HG02885 (cell line): Measurements from ENCODE around the gene MAP3K20.
"Not testable (repeated sequence)": the region's sequence is repeated elsewhere in the genome, so short reads cannot be mapped to it uniquely, and the experiment has no call there.

ENCODE experiments used
- ATAC-seq: cut with Tn5 transposase; IDR thresholded peaks from one replicate; pipeline ENCODE4 v1.9.1; 2021; ENCODE audit warnings: mild to moderate bottlenecking; ENCODE audit not compliant: unreplicated experiment, poor library complexity

MAP3K20 gene

DNA sequence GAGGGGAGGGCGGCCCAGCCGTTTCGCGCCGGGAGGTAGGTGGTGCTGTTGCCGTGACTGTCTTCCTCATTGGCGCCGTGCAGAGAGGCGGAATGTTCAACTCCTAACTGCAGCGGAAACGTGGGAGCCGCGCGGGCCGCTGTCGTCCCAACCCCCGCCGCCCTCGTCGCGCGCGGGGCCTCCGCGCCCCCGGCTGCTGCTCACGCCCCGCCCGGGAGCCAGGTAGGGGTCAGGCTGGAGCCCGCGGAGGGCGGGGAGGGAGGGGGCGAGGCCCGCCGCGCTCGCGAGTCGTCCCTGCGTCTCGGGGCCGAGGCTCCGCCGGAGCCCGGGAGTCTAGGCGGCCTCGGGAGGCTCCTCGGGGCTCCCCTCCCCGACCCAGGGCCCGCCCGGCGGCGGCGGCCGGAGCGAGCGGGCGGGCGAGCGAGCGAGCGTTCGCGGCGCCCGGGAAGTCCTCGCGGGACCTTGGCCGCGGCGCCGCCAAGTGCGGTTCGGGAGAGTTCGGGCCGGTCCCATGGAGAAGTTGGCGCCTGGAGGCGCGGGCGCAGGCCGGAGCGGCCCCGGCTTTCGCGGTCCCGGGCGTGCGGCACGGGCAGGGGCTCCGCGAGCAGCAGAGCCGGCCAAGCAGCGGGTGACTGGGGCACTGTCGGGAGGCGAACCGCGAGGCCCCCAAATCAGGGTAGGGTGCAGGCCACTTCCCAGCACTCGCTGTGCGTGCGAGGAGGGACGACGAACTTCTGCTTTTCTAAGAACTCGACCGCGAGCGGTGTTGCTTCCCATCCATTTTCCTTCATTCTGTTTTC is at the start of gene MAP3K20:
Gene MAP3K20 (plus strand): TSS at position 66 of the 800 bp plus-strand sequence. CDS start 15,186 bp downstream, outside the sequence.
- ATAC-seq: peak; percentile 71

- ATAC-seq: no peak
These were observed 49.2 kb upstream of the MAP3K20 start for GRCh38 chr2:173026479-173026878.

DNA sequence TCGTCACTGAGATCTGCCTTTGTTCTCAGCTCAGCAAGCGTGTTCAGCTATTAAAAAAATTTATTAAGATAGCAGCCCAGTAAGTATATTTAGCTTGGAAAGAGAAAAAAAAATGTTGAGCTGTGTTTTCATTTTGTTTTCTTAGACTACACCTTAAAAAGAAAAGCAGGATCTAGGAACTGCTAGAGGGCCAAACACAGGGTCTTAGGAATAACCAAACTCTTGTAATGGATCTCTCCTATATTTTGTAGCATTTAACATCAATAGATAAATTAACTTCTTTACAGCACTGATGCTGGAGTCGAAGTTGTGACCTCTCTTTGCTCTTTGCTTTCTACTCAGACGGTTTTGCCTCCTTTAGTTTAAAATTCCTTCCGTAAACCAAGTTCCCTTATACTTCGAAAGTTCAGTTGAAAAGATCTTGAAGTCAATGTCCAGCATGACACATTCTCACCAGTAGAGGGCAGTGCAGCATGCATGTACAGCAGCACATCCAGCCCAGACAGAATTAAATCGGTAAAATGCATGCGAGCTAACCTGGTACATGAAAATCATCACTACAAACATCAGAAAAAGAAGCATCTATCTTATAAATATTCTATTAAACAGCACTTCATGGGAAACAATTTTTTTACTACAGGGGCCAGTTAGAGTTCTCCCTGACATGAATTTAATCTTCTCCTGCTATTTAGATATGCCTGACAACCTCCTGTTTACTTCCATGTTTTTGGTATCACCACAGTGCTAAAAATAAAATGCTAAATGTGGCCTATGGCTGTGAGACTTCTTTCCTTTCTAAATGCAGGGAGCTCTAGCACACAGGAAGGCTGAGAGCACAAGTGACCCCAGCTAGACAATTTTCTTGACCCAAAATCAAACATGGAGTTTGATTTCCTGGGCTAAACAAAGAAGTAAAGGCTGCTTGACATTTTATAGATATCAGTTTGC is 48.2 kb upstream of the MAP3K20 start:
- peak; percentile 59 for ATAC-seq

GRCh38 chr2:173028141-173028540 is 47.5 kb upstream of the MAP3K20 start:
- ATAC-seq: no peak

- no peak for ATAC-seq
These were observed 47.0 kb upstream of the MAP3K20 start for GRCh38 chr2:173028671-173029070.

GRCh38 chr2:173030561-173031490 is 44.8 kb upstream of the MAP3K20 start:
- ATAC-seq: no peak

DNA sequence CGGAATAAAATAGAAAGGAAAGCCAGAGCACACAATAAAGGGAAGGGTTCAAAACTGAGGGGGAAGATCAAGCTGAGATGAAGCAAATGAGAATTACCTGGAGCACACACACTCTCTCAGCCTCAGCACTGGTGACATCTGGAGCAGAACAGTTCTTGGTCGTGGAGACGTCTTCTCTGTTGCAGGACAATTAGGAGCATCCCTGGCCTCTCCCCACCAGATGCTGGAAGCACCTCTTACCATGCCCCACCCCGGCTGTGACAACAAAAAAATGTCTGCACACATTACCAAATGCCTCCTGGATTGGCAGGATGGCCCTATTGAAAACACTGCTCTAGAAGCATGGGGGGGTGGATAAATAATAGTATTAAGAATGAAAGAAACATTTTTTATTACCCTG is 43.6 kb upstream of the MAP3K20 start:
- ATAC-seq: no peak

DNA sequence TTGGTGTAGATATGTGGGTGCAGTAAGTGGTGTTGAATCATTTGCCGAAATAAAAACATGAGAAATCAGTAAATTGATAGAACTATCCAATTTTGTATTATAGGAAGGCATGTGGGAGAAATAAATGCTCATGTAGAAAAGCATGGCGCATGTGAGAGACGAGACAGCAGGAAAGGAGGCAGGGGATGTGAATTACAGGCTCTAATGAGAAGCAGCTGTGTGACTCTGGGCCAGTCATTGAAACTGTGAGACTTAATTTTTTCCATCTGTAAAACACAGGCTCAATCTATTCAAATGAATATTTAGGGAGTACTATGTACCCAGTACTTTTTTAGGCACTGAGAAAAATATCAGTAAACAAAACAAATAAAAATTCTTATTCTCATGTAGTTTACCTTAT is 42.6 kb upstream of the MAP3K20 start:
- no peak for ATAC-seq

GRCh38 chr2:173034143-173034542 is 41.5 kb upstream of the MAP3K20 start:
- ATAC-seq: no peak

- ATAC-seq: no peak
These were observed 38.2 kb upstream of the MAP3K20 start for GRCh38 chr2:173037245-173038120.

DNA sequence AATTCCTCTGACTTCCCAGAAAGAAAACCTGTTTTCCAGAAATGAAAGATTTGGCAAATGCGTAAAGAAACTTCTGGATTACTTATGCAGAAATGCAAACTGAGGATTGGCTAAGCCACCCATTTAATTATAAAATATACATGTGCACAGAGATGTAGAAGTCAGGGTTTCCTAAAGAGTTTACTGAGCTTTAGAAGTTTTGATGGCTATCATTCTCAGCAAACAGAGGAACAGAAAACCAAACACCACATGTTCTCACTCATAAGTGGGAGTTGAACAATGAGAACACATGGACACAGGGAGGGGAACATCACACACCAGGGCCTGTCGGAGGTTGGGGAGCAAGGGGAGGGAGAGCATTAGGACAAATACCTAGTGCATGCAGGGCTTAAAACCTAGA is 37.4 kb upstream of the MAP3K20 start:
- ATAC-seq: not testable (repeated sequence)

- no peak for ATAC-seq
These were observed 34.9 kb upstream of the MAP3K20 start for GRCh38 chr2:173040729-173041128.

GRCh38 chr2:173043476-173043875 is 32.2 kb upstream of the MAP3K20 start:
- no peak for ATAC-seq

DNA sequence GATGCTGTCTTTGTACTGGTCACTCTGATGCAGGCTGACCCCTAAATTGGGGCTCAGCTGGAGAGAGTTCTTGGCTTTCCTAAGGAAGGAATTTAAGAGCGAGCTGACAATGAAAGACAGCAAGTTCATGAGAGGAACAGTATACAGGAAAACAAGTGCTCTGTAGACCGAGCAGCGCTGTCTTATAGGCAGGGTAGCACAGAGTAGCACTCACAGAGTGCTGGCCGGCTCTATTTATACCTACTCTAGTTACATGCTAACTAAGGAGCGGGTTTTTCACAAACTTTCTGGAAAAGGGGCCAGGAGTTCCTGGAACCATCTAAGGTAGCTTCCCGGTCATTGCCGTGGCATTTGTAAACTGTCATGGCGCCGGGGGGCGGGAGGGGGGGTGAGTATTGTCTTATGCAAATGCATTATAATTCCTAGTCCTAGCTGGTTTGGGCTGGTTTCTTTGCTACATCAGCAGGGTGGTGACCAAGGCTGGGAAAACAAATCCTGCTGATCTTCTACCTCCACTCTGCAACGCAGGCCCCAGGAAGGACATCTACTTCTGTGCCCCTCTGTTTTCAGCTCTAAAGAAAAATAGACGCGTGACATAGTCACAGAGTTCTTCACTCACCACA is 31.6 kb upstream of the MAP3K20 start:
- no peak for ATAC-seq

DNA sequence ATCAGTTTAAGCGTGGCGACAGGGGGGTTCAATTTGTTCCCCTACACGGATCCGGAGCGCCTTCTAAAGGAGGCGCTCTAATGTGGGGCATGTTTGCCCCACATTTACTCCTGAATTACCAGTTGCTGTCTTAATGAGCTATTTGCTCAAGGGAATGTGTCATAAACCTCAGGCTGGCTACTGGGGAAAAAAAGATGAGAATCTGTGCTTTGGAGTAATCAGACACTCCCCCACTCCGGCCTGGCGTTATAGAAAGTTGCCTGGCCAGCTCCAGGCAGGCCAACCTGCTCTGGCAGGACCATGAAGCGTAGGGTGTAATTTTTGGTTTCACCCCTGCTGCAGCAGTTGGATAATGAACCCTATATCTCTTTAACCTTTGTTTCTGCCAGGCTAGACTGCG is 31.0 kb upstream of the MAP3K20 start:
- ATAC-seq: no peak

DNA sequence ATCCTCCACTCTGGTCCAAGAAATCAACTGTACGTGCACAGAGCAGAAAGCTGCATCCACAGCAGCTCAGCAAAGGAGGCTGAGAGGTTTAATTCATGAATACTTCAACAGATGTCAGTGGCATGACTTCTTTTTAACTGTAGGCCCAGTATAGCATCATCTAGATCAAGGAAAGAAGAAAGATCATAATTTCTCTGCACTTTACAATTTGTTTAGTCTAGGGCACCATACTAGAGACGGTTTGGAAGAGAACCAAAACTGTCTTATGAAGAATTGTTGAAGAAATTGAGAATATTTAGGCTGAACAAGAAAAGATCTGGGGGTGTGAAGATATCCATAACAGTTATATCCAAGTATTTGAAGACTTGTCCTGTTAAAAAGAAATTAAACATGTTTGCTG is 30.5 kb upstream of the MAP3K20 start:
- ATAC-seq: no peak

DNA sequence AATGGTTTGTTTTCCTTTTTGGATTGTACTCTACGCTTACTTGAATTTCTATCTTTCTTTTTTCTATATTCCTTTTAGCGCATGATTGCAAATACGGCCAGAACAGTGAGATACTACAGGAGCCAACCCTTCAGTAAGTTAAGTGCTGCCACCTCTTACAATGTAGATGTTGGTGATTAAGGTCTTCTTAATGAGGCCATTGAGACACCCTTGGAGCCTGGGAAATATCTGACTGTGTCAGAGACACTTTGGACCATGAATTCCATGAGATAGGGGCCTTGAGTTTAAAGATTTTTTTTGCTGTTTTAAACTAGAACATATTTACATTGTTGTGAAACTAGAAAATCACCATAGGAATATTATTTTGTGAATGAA is 27.1 kb upstream of the MAP3K20 start:
- no peak for ATAC-seq

DNA sequence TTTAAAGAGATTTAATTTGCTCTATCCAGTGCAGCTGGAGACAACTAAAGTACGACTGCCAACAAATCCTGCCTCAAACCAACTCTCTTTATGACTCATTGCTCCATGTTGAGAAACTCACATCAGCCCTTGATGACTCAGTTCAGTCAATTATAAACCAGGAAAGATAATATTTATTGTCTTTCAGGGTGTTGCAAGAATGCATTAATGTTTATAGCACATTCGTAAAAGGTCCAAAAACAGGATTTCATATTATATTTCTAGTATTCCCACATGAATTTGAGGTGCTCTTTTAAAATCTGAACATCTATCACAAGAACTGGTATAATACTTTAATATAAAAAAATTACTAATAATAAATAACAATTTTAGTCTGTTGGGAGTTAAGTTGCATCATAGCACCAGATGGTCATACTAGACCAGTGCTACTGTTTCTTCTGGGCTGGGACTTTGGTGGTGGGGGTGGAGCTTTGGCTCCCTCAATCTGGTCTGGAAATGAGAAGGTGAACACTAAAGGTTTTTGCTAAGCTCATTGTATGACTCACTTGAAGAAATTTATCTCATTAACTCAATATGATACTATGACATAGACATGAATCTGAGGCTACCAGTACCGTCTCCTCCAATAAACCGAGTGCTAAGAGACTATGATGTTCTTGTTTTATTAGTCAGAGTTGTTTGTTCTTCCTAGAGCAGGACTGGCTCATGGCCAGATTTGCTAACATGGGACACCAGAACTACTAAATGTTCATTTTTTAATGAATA is 26.6 kb upstream of the MAP3K20 start:
- peak; percentile 93 for ATAC-seq
